ENCODE data around the gene GRM5.
A peak's percentile ranks its signal among the peaks of the same experiment; 100 is the strongest.
"Not testable (repeated sequence)": the region's sequence is repeated elsewhere in the genome, so short reads cannot be mapped to it uniquely, and the experiment has no call there.

GRM5 gene

DNA sequence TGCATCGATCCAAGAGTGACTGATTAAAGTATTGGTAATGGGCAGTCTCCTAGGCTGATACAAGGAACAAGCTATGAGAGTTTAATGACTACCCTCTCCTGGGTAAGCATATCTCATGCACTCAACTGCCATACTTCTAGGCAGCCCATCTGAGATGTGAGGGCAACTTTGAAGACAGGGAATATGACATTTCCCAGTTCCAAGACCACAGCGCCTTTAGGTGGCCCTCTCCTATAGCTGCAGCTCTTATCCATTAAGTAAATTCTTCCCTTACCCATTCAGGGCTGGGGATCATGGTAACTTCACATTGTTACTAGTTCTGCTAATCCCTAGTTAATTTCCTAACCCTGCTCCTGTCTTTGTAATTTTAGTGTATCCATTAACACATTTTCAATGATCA, 570.9 kb downstream of the GRM5 start:
- DNase-seq (ENCODE audit: low read depth), result no peak

DNA sequence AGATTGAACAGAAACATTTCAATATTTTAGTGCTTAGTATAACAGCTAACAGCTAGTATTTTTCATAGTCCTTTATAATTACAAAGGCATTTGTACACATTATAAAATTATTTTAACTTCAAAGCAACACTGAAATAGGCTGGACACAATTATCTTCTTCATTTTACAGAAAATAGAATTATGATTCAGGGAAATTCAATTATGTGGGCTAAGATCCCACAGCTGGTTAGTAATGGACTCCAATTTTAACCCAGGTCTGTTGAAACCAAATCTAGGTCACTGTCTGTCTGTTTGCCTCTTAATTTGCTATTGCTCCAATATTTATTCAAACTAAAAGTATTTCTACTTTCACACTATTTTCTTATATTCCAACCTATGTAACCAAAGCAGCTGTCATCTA, 574.1 kb downstream of the GRM5 start:
- DNase-seq (ENCODE audit: low read depth), result no peak

DNA sequence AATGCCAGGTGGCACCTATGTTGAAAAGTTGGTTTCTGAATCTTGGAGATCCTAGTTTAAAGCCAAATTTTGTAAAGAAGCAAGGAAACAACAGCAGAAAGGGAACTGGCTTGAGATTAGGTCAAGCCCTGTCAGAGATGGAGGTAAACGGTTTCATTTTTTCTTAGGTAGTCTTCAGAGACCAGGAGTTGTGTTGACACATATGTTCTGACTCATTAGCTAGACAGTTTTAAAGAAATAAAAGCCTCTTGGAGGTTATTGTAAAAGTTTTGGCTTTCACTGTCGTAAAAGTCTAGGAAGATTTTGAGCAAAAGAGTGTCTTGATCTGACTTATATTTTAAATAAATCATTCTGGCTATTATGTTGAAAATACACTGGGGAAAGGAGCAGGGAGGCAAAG, 576.8 kb downstream of the GRM5 start:
- peak; percentile 56 for DNase-seq (ENCODE audit: low read depth)

DNA sequence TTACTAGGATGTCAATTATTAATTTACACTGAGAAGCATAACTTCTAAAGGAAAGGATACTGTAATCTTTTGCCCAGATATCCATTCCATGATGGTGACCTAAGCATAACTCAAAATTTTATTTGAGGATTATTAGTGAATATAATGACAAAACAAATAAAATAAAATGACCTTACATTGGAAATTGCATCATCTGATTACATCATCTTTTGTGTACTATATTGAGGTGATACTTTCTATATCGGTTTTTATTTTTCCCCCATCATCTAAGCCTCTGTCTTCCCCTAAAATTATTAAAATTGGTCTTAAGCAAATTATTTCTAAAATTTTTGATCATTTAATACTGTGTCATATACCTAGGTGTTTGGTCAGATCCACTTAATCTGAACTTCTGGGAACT, 578.1 kb downstream of the GRM5 start:
- DNase-seq (ENCODE audit: low read depth), result no peak

DNA sequence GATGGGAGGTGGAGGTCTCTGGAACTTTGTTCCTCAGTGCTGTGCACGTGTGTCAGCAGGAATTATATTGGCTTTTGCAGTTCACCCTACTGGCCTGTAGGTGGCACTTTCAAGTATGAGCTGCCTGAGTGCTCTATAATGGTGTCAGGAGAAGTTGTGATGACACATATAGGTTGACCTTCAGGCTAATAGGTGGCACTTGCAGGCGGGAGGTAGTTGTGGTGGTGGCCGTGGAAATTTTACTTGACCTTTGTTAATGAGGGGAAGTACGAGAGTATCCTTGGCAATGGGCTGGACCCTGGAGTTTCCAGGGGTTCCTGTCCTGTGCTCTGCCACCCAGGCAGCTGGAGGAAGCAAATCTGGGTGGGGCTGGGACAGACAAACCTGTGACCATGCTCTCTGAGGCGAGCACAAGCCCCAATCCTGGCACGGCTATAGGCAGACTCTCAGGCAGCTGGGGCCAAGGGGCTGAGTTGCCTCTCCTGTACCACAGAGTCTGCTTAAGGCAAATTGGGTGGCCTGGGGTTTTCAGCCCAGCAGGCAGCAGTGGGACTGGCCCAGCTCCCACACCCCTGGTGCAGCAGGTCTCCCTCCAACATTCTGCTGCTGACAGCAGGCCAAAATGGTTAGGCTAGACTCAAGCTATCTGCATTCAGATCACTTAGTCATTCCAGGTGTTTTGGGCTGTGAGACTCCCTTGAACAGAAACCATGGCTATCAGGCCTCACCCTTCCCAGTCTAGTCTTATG, 580.7 kb downstream of the GRM5 start:
- DNase-seq (ENCODE audit: low read depth), result peak; percentile 67

DNA sequence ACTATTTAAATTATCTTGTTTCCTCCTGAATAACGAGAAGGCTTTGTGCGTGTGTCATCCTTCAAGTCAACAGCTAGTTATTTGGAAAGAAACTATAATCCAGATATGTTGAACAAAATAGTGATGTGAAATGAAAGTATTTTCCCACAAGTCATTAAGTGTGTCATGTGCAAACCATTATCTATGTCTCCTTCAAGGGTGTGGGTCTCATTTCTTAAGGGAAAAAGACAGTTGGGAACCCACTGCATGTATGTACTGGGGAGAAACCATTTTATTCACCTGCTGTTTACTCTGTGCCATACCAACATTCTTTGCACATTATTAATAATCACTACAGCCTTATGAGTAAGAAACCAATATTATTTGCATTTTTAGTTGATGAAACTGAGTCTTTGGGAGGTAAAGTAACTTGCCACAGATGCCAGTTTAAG, 582.9 kb downstream of the GRM5 start:
- peak; percentile 86 for DNase-seq (ENCODE audit: low read depth)

DNA sequence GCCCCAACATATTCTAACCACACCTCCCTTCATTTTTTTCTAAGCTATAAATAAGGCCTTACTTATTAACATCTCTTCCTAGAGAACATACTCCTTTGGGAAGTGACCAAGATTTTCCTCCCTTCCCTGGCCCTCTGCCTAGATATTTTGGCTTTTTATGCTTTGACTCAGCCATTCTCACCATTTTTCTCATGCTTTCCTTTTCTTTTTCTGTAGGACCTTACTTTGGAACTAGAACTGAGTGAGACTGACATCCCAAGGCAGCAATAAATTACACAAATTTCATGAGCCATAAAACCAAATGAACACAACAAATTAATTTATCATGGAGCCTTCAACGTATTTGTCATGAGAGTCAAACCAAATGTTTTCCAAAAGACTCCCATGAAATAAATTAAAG, 585.6 kb downstream of the GRM5 start:
- peak; percentile 92 for DNase-seq (ENCODE audit: low read depth)

DNA sequence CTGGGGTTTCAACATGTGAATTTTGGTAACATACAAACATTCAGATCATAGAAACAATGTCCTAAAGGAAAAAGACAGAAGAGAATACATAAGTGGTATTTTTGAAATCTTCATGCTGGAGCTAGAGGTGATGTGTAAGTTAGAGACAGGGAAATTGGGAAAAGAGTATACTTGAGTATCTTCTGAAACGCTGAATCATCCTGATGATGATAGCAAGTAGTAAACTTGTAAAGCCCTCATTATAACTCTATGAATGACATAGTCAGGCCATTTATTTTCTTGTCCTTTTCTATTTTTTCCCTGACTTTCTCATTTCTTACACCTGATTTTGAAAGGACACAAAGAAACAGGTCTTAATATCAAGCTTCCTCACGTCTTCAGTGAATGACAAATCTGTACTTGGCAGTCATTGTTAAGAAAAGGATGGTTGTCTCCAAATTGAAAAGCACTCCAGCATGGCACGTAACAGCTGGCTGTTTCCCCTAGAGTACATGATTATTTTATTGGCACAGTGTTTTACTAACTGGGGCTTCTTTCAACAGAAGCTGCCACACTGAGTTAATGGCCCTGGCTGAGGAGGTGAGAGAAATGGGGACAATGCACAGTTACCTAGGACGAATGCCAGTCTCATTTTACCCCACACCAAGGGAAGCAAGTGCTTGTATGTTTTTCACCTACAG, 587.5 kb downstream of the GRM5 start:
- no peak for DNase-seq (ENCODE audit: low read depth)

DNA sequence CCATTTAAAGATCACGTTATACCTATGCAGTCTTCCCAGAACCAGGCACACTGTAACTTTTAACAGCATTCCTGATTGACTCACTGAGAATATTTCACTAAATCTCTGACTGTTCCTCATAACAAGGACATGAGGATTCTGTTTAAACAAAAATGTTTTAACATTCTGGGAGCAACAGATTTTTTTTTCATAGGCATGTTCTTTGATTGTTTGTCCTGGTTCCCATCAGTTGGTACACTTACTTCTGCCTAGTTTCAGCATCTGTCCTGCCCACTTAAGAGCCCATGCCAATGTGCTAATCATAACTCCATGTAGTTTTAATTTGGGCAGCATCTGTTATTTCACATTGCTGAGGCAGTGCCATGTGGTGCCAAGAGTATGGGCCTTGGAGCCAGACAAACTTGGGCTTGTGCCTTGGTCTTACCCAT, 589.8 kb downstream of the GRM5 start:
- DNase-seq (ENCODE audit: low read depth), result peak; percentile 36

DNA sequence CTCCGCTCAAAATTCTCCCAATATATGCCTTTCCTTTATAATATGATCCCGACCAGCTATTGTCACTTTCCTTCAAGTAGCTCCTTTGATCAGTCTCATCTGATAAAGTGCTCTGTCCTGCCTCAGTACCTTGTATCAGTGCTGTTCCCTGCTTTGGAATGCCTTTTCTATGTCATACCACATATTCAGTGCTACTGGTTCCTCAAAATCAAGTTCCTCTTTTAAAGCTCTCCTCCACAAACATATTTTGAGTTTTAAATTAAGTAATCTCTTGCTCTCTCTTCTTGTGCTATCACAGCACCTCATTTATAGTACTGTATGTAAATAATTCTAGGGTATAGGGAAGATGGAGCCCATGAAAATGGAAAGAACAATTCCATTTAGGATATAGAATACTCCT, 591.1 kb downstream of the GRM5 start:
- no peak for DNase-seq (ENCODE audit: low read depth)

DNA sequence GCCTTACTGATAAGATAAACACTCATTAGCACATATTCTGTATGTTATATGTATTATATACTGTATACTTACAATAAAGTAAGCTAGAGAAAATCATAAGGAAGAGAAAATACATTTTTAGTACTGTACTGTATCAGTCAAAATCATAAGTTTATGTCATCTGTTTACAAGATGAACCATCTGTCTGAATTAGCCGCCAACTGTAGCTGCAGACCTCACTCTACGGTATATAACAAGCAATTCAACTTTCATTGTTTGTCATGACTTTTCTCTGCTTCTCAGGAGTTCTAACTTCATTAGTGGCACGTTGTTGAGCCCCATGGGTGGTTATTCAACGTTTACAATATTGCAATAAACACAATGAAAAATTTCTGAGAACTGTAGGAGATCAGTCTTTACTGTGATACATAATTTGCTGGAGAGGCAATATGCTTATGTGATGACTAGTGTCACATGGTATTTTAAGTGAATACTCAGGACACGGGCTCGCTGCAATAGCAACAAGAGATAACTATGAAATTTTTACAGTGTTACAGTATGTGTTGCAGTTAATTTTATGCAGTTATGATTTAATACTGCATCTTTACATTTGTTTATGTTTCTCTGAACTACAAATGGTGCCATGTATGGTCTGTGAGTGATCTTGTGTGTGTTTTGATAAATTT, 596.1 kb downstream of the GRM5 start:
- DNase-seq (ENCODE audit: low read depth), result no peak

DNA sequence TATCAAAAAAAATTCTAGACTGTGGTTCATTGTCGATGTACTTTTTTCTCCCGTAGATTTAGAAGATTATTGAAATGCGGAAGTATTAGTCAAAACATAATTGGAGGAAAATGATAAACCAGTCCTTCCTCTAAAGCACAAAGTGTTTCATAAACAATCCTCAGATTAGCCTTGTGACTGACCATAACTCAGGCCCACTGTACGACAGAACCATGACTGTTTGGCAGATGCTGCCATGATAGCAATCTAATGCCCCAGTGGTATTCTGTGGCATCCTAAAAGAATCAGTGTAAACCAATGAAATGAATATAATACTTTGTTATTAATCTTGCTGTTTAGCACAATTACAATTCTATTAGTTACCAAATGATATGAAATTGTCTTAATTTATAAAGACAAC, 601.3 kb downstream of the GRM5 start:
- no peak for DNase-seq (ENCODE audit: low read depth)

DNA sequence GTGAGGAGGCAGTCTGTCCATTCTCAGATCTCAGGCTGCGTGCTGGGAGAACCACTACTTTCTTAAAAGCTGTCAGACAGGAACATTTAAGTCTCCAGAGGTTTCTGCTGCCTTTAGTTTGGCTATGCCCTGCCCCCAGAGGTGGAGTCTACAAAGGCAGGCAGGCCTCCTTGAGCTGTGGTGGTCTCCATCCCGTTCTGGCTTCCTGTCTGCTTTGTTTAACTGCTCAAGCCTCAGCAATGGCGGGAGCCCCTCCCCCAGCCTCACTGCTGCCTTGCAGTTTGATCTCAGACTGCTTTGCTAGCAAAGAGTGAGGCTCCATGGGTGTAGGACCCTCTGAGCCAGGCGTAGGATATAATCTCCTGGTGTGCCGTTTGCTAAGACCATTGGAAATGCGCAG, 602.5 kb downstream of the GRM5 start:
- not testable (repeated sequence) for DNase-seq (ENCODE audit: low read depth)

DNA sequence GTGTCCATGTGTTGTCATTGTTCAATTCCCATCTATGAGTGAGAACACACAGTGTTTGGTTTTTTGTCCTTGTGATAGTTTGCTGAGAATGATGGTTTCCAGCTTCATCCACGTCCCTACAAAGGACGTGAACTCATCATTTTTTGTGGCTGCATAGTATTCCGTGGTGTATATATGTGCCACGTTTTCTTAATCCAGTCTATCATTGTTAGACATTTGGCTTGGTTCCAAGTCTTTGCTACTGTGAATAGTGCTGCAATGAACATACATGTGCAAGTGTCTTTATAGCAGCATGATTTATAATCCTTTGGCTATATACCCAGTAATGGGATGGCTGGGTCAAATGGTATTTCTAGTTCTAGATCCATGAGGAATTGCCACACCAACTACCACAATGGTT, 607.7 kb downstream of the GRM5 start:
- not testable (repeated sequence) for DNase-seq (ENCODE audit: low read depth)

DNA sequence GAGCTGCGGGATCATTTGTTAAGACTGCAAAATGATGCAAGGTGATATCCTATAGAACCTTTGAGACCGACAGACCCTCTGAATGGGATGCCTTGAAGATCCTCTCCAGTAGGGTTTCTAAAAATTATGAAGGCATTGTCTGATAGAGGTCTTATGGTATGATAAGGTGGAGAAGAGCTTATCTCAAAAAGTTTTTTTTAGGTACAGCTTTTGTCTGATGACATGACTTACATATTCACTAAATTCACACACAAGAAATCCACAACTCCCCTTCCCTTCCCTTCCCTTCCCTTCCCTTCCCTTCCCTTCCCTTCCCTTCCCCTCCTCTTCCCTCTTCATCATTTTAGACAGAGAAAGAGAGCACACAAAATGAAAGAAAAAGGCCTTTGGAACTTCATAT, 609.8 kb downstream of the GRM5 start:
- no peak for DNase-seq (ENCODE audit: low read depth)

DNA sequence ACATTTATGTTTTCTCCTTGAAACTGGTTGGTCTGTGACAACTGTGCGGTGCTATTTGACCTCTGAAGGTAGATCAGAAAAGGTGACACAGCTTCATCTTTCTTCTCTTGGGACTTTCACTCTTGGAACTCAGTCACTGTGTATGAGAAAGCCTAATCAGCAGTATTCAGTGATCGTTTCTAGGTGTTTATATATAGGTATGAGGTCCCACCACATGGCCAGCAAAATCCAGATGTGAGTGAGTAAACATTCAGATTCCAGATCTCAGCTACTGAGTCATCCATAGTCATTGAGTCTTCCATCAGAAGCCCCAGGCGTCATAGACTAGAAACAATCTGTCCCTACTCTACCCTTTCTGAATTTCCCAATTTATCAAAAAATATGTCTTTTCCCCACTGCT, 610.9 kb downstream of the GRM5 start:
- peak; percentile 87 for DNase-seq (ENCODE audit: low read depth)
